GM18858 (cell line): Measurements from ENCODE around the gene MAPKAP1.
"Not testable (repeated sequence)": the region's sequence is repeated elsewhere in the genome, so short reads cannot be mapped to it uniquely, and the experiment has no call there.

ENCODE experiments used
- ATAC-seq: cut with Tn5 transposase; IDR thresholded peaks from one replicate; pipeline ENCODE4 v1.9.1; 2021; ENCODE audit not compliant: unreplicated experiment

The MAPKAP1 gene

DNA sequence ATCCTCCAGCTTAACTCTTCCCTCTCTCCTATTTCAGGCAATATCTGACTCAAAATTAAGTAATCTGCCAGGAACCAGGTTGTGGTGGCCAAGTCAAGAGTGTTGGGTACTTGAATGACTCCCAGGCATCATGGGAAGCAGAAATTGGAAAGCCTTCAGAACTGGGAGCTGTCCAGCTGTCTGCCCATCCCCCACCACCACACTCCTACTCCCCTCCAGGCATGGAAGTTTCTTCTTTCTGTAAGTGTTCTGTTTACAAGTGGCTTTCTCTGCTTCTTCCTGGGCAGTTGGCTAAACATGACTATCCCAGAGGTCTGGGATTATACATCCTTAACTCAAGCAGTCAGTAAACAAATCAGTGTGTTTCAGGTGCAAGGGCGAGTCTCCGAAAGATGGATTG, 25.6 kb upstream of the MAPKAP1 start:
- no peak for ATAC-seq

DNA sequence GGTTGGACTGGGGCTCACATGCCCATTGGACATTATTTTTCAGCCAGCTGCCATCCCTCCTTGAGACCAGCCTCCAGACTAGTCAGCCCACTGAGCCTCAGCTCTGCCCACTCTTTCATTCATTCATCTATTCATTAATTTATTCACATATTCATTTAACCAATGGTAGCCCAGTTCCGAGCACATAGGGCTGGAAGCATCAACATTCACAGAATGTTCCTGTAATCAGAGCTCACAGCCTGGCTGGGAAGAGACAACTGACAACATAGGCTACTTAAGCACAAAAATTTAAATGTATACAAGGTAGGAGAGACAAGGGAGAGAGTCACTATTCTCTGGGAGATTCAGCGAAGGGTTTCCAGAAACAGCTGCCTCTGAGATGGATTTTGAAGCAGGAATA, 23.2 kb upstream of the MAPKAP1 start:
- ATAC-seq, result no peak

DNA sequence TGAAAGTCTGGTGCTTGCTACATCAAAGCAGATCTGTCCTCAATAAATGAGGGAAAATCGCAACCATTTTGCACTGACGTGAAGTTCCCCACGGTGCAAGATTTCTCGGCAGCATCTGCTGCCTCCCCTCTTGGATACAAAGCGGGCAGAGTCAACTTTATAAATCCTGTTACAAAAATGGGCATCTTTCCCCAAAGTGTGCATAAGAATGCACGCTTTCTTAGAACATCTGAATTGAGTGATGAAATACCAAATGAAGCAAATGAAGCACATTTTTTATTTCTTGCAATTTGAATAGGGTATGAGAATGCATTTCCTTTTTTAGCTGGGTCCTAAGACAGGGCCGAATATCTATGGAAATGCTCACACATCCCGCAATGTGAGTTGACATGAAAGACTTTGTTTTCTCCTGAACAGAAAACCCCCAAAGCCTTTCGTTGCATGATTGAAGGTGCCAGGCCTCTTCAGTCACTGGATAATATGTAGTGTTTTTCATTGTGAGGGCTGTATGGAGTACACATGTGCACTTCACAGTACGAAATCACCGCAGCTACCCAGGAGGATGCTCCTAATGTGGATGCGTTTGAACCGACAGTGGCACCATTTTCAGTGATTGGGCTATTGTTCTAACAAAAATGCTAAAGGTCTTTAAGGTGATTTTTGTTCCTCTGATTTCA, 19.6 kb upstream of the MAPKAP1 start:
- no peak for ATAC-seq

DNA sequence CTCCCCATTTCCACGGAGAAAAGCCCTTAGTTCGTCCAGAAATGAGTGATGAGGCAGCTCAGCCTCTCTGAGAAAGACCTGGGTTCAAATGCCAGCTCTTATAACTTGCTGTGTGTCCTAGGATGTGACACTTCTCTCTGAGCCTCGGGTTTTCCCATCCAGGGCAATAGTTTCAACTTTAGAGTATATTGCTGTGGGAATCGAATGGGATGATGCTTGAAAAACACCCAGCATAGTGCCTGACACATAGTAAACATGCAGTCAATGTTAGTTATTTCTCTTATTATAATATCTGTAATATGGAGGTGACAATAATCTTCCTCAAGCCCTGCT, 430 bp upstream of the MAPKAP1 start:
- ATAC-seq, result peak; percentile 11

DNA sequence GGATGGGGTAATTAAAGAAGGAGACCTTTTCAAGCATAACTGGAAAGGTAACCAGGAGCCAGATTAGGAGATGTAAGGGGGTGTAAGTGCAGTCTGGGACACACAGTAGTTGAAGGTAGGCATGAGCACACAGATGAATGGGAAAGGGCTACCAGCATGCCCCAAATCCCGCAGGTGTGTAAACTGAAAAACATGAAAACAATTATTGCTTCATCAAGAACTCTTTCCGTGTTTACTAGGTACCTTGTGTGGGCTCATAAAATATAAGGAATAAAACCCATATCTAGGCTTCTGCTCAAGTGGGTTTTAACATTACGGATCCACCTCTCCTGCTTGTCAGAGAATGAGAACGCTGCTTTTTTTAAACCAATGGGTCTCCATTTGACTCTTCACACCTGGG, 1.1 kb downstream of the MAPKAP1 start:
- ATAC-seq, result no peak

DNA sequence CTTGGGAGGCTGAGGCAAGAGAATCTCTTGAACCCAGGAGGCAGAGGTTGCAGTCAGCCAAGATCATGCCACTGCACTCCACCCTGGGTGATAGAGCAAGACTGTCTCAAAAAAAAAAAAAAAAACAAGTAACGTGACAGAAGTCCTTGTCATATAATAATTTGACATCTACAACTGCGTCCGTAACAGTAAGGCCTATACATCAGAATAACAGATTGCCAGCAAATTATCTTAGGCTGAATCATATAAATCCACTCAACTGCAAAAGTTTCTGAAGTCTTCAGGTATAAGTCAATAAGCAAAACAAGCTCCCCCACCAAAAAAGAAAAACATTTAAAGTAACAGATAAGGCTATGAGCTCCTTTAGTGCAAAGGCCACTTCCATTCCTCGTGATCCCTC, 3.3 kb downstream of the MAPKAP1 start:
- ATAC-seq, result no peak

DNA sequence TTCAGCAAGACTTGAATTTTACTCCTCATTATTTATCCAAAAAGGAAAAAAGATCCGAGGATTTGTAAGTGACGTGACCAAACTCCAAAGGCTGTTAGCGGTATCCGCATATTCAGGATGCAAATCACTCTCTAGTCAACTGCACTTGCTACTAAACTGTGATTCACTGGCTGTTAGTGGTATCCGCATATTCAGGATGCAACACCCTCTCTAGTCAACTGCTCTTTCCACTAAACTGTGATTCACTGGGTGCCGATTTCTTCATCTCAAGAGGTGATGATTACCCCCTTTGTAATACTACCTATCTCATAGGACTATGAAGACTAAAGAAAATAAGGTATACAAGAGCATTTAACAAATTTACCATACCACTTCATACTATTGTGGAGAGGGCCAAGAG, 5.7 kb downstream of the MAPKAP1 start:
- ATAC-seq, result no peak

DNA sequence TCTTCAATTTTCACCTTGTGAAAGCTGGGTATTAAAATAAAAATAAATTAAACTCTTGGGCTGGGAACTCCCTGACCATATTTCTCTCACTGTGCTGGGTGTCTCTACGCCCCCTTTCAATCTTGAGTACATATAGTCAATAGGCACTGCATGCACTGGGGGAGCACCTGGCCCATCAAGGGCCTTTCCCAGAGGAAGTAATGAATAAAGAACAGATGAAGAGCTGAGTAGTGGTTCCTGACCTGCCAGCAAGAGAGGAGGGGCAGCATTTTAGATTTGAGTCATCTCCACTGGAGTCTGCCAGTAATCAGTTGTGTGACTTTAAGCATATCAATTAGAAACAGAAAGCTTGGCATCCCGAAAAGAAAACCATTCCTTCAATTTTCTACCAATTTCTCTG, 6.2 kb downstream of the MAPKAP1 start:
- ATAC-seq, result peak; percentile 85

DNA sequence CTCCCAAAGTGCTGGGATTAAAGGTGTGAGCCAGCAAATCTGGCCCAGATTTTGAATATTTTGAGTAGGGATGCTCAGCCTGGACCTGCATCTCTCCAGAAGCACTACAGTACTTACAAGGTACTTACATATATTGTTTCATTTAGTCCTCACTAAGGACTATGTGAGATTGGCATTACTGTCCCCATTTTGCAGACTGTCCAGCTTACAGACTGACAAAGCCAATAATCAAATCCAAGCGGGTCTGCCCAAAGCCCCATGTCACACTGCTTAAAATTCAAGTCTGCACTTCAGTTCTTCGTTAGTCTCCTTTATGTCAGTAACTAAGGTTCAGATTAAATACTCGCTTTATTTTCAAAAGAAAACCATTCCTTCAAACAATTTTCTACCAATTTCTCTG, 7.1 kb downstream of the MAPKAP1 start:
- no peak for ATAC-seq

DNA sequence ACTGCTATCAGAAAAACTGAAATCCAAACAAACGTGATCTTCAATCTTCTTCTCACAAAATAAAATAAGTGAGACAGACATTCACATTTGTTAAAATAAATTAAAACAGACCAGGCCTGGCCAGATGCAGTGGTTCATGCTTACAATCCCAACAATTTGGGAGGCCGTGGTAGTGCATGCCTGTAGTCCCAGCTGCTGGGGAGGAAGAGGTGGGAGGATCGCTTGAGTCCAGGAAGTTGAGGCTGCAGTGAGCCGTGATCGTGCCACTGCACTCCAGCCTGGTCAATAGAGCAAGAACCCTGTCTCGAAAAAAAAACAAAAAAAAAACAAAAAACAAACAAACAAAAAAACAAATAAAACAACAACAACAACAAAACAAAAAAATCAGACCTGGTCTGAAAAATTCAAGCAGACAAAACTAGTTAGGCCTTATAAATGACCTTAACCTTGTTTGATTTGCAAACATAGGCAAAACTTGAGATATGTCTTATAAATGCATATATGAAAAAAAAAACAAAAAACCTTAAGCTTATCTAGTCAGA, 10.8 kb downstream of the MAPKAP1 start:
- no peak for ATAC-seq

DNA sequence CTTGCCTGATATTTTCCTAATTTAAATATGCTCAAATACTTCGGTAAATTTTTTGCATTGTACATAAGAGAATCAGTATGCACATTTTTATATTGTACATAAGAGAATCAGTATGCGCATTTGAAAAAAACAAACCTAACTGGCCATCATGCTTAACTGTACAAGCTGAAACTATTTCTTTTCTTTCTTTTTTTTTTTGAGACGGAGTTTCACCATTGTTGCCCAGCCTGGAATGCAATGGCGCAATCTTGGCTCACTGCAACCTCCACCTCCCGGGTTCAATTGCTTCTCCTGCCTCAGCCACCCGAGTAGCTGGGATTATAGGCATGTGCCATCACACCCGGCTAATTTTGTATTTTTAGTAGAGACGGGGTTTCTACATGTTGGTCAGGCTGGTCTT, 11.5 kb downstream of the MAPKAP1 start:
- ATAC-seq, result not testable (repeated sequence)

DNA sequence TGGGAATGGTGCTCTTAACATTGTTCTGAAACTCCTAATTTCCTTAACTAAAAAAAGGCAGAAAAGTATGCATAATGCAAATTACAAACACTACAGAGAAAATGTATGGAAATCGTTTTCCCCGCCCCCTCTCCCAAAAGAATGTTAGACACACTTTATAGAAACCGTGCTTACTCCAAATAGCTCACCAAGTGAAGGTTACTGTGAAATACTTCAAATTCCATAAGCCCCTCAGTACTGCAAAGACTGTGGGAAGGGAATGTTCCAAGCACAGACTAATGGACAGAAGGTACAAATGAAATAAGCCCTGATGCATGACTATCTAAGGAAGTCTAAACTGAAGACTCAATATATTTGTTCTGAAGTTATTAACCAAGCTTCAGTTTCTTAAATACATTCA, 12.5 kb downstream of the MAPKAP1 start:
- ATAC-seq, result no peak

DNA sequence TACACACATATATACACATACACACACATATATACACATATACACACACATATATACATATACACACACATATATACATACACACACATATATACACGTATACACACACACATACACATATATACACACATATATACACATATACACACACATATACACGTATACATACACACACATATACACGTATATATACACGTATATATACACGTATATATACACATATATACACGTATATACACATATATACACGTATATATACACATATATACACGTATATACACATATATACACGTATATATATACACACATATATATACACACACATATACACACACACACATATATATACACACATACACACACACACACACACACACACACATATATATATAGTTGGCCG, 13.5 kb downstream of the MAPKAP1 start:
- ATAC-seq, result not testable (repeated sequence)

DNA sequence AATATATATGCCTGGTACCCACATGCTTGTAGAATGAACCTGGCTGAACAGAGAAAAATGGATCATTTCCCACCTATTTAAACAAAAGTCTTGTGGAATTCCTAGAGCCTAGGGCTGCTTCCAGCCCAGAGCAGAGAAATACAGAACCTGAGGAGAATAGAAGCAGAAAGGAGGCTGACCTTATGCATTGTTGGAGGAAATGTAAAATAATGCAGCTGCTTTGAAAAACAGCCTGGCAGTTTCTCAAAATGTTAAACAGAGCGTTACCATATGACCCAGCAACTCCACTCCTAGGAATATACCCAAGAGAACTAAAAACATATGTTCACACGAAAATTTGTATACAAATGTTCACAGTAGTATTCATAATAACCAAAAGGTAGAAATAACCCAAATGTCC, 15.1 kb downstream of the MAPKAP1 start:
- ATAC-seq, result no peak

DNA sequence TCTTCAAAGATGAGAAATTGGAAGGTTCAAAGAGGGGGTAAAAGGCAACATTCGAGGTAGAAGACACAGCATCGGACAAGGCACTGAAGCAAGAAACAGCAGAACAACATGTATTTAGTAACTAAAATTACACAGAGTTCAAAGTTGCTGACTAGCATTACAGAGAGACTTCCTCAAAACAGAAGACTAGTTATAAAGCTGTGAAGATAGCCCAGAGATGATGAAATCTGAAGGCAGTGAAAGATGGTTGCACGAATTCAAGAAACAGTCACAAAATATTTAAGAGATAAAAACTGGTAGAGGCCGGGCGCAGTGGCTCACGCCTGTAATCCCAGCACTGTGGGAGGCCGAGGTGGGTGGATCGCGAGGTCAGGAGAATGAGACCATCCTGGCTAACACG, 16.3 kb downstream of the MAPKAP1 start:
- ATAC-seq, result no peak

DNA sequence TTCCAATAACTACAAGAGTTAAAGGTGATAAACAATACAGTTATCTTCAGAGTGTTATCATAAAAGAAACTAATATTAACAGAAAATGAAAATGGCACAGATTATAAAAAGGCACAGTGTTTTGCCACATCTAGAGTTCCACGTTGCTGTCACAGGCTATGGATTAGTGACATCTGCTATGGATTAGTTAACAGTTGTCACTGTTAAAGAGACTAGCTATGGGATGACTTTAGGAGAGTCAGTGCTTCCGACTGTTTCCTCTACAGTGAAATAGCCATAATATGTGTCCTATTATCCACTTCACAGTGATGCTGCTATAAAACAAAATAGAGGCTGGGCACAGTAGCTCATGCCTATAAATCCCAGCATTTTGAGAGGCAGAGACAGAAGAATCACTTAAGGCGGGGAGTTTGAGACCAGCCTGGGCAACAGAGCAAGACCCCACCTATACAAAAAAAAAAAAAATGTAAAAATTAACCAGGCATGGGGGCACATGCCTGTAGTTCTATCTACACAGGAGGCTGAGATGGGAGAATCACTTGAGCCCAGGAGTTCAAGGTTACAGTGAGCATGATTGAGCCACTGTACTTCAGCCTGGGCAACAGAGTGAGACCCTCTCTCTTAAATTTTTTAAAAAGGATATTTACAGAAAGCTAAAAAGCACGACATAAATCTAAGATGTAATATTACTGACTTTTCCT, 19.7 kb downstream of the MAPKAP1 start:
- ATAC-seq, result no peak

DNA sequence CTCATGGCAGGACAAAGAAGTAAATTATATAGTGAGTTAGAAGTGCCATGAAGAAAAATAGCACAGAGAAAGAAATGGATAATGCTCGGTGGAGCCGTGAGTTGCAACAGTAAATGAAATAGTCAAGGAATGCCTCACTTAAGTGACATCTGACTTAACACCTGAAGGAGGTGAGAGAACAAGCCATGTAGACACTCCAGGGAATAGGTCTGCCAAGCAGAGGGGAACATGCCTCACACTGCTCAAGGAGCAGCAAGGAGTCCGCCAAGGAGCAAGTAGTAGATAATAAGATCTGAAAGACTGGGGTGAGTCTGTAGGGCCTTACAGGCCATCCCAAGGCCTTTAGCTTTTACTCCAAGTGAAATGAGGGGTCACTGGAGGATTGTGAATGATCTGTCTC, 21.8 kb downstream of the MAPKAP1 start:
- ATAC-seq, result no peak

DNA sequence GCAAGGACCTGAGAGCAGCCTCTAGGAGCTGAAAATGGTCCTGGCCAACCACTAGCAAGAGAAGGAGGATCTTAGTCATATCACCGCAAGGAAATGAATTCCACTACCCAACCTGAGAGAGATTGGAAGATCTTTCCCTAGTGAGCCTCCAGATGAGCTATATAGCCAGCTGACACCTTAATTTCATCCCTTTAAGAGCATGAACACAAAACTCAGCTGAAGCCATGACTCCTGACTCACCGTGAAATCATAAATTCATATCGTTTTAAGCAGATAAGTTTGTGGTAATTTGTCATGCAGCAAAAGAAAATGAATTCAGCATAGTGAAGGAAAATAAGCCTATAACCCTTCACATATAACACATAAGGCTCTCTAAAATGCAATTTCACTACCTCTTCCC, 23.5 kb downstream of the MAPKAP1 start:
- no peak for ATAC-seq

DNA sequence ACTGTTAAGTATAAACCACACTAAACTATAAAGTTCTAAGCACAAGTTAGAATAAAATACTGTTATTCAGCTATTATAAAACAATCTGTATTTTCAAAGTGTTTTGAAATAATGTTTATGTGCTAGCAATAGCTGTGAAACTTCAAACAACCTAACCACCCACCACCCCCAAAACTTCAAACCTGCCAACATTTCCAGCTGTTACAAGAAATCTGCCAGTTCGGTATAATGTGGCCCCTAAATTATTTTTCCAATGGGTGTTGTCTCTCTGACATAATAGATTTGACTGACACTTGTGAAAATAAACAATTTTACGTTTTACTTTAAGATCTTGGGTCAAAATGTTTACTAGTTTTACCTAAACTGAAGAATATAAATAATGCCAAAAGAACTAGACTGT, 24.7 kb downstream of the MAPKAP1 start:
- ATAC-seq, result no peak

DNA sequence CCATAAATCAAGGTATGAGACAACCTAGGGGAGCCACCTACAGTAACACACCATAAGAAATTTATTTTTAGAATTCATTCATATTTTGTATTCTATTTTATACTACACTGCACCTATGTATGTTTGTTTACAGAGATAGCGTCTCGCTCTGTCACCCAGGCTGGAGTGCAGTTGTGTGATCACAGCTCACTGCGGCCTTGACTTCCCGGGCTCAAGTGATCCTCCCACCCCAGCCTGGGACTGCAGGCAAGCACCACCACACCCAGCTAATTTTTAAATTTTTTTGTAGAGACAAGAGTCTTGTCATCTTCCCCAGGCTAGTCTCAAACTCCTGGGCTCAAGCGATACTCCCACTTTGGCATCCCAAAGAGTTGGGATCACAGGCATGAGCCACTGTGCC, 25.4 kb downstream of the MAPKAP1 start:
- ATAC-seq, result no peak

DNA sequence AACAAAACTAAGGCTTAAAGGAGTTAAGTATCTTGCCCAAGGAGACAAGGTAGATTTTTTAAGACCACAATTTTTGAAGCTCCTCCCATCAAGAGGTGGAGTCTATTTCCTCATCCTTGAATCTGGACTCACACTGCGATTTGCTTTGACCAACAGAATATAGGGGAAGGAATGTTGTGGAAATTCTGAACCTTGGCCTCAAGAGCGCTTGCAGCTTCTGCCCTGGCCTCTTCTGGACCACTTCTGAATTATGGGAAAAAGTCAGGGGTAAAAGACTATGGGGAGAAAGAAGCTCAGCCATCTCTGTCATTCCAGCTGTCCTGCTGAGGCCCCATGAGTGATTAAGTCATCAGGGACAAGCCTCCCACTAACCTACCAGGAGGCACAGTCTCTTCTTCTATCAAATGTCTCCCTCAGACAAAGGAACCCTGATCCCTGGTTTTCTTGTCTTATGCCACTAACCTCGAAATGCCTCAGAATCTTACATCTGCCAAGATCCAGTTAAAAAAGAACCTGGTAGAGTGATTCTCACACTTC, 25.9 kb downstream of the MAPKAP1 start:
- no peak for ATAC-seq

DNA sequence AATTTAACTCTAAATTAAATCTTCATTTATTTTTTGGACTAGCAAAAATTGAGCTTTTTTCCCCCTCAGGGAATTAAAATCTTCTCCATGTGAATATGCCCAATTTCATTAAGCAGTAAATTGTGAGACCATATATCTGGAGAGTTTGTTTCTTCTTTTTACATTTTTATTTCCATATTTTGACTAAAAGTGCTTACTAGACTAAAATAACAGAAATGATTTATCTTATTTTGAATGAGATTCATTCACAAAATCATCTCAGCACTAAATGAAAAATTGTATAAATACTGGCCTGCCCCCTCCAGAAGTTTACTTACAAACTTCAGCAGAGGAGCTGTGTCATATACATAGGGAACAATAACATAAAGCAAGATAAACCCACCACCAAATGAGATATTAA, 26.6 kb downstream of the MAPKAP1 start:
- no peak for ATAC-seq
